ENCODE results near the gene CHAD. TPM values are rescaled to one million over a fixed set of nuclear protein-coding genes. Genes with fewer than 3 reads are reported as not detected.

Gene CHAD
- polyA plus RNA-seq, 1 experiment = not detected

GRCh38 chr17:50501054-50501453, 32.4 kb upstream of the CHAD start:
- no peak for DNase-seq (ENCODE audit: low read depth, low spot score)
- H3K4me3 ChIP-seq (ENCODE audit: low read depth, low read length) = no peak overlapping the region
- no peaks in the 10 kb centered on the region for H3K9me3 ChIP-seq (ENCODE audit: control insufficient read depth, insufficient read depth, low read length)
- TF ChIP-seq, protein P1, sequence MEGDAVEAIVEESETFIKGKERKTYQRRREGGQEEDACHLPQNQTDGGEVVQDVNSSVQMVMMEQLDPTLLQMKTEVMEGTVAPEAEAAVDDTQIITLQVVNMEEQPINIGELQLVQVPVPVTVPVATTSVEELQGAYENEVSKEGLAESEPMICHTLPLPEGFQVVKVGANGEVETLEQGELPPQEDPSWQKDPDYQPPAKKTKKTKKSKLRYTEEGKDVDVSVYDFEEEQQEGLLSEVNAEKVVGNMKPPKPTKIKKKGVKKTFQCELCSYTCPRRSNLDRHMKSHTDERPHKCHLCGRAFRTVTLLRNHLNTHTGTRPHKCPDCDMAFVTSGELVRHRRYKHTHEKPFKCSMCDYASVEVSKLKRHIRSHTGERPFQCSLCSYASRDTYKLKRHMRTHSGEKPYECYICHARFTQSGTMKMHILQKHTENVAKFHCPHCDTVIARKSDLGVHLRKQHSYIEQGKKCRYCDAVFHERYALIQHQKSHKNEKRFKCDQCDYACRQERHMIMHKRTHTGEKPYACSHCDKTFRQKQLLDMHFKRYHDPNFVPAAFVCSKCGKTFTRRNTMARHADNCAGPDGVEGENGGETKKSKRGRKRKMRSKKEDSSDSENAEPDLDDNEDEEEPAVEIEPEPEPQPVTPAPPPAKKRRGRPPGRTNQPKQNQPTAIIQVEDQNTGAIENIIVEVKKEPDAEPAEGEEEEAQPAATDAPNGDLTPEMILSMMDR (IDR thresholded peaks at IDR 0.05; ENCODE audit: low read depth, low read length) = peak; percentile 45
- ChIA-PET POLR2A (interaction anchor here (1.1 kb wide), 1 partner anchor 22 kb away, joined by 3 read pairs; no protein-coding TSS in a partner anchor), CTCF (interaction anchor here (0.6 to 2.1 kb wide), 12 partner anchors 8 to 749 kb away, joined by 3 to 22 read pairs (median 3); no protein-coding TSS in a partner anchor)
- no peak overlapping the region for H3K27ac ChIP-seq (ENCODE audit: low read depth, low read length)
- H3K27me3 ChIP-seq (ENCODE audit: control insufficient read depth, insufficient read depth, low read length) = peaks cover 3% of the 10 kb centered on the region

GRCh38 chr17:50499721-50500120, 31.0 kb upstream of the CHAD start:
- H3K27me3 ChIP-seq (ENCODE audit: control insufficient read depth, insufficient read depth, low read length) = peaks cover 2% of the 10 kb centered on the region
- no peaks in the 10 kb centered on the region for H3K9me3 ChIP-seq (ENCODE audit: control insufficient read depth, insufficient read depth, low read length)
- TF ChIP-seq, protein P1 (IDR thresholded peaks at IDR 0.05; ENCODE audit: low read depth, low read length) = no peak
- ChIA-PET POLR2A (no interaction called here), CTCF (no interaction called here)
- H3K27ac ChIP-seq (ENCODE audit: low read depth, low read length) = no peak overlapping the region
- H3K4me3 ChIP-seq (ENCODE audit: low read depth, low read length) = no peak overlapping the region
- DNase-seq (ENCODE audit: low read depth, low spot score) = no peak

DNA sequence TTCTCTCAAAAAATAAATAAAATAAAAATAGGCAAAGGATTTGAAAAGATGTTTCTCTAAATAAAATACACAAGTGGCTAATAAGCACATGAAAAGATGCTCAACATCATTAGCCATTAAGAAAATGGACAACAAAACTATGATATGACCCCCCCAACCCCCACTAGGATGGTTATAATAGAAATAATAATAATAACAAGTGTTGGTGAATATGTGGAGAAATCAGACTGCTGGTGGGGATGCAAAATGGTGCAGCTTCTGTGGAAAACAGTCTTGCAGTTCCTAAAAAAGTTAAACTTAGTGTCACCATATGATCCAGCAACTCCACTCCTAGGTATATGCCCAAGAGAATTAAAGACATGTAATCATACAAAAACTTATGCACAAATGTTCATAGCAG, 30.6 kb upstream of the CHAD start:
- no peak for DNase-seq (ENCODE audit: low read depth, low spot score)
- Histone ChIP-seq H3K9me3 (ENCODE audit: control insufficient read depth, insufficient read depth, low read length) (no peaks in the 10 kb centered on the region), H3K27me3 (ENCODE audit: control insufficient read depth, insufficient read depth, low read length) (peaks cover 2% of the 10 kb centered on the region), H3K27ac (ENCODE audit: low read depth, low read length) (no peak overlapping the region), H3K4me3 (ENCODE audit: low read depth, low read length) (no peak overlapping the region)
- TF ChIP-seq, protein P1 (IDR thresholded peaks at IDR 0.05; ENCODE audit: low read depth, low read length) = no peak
- POLR2A ChIA-PET = no interaction called here
- CTCF ChIA-PET = no interaction called here

DNA sequence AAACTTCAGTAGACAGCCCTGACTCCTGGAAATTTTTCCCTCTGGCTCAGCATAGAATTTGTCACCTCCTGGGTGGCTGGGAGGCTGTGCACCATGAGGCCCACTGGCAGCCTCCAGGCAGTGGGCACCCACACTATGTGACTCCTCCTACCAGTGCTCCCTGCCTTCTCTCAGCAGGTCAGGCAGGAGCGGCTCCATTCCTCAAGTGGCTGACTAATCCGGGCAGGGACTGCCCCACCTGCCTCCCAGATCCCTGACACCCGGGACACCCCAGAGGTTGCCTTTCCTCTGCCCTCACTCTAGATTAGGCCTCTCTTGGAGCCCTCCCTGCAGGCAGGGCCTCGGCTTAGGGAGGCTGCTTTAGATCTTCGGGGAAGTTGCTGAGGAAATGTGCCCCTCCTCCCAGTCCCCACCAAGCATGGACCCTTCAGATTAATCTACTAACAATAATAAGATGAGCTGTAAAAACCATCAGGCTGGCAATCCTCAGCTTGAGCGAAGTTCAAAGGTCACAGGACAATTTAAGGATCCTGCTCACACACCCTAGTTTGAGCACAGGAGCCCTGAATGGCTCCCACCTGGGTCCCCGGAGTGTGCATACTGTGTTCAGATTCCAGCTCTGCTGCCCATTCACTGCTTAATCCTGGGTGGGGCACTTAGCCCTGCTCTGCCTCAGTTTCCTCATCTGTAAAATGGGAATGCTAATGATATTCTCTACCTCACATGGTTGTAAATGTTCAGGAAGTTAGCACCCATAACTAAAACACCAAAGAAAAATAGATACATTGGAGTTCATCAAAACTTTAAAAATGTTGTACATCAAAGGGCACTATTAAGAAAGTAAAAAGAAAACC, 29.6 kb upstream of the CHAD start:
- peaks cover 2% of the 10 kb centered on the region for H3K27me3 ChIP-seq (ENCODE audit: control insufficient read depth, insufficient read depth, low read length)
- ChIA-PET CTCF (interaction anchor here (0.7 kb wide), 1 partner anchor 209 kb away, joined by 8 read pairs; no protein-coding TSS in a partner anchor), POLR2A (no interaction called here)
- DNase-seq (ENCODE audit: low read depth, low spot score) = no peak
- H3K4me3 ChIP-seq (ENCODE audit: low read depth, low read length) = no peak overlapping the region
- no peak overlapping the region for H3K27ac ChIP-seq (ENCODE audit: low read depth, low read length)
- no peaks in the 10 kb centered on the region for H3K9me3 ChIP-seq (ENCODE audit: control insufficient read depth, insufficient read depth, low read length)
- TF ChIP-seq, protein P1 (IDR thresholded peaks at IDR 0.05; ENCODE audit: low read depth, low read length) = no peak

- ChIA-PET POLR2A (interaction anchor here (0.7 kb wide), 1 partner anchor 10 kb away, joined by 5 read pairs; no protein-coding TSS in a partner anchor), CTCF (interaction anchor here (0.6 kb wide), 1 partner anchor 18 kb away, joined by 3 read pairs; no protein-coding TSS in a partner anchor)
Measured at GRCh38 chr17:50495918-50496317, 27.2 kb upstream of the CHAD start.

More at GRCh38 chr17:50495918-50496317, 27.2 kb upstream of the CHAD start:
- DNase-seq (ENCODE audit: low read depth, low spot score) = no peak
- peaks cover 5% of the 10 kb centered on the region for H3K27me3 ChIP-seq (ENCODE audit: control insufficient read depth, insufficient read depth, low read length)
- H3K4me3 ChIP-seq (ENCODE audit: low read depth, low read length) = no peak overlapping the region
- no peaks in the 10 kb centered on the region for H3K9me3 ChIP-seq (ENCODE audit: control insufficient read depth, insufficient read depth, low read length)
- H3K27ac ChIP-seq (ENCODE audit: low read depth, low read length) = no peak overlapping the region
- TF ChIP-seq, protein P1 (IDR thresholded peaks at IDR 0.05; ENCODE audit: low read depth, low read length) = no peak

All from AG04450 (cell line).